Inferior parietal cortex (tissue), 1 donor: ENCODE data around the gene NAP1L4.

Experiments used
- DNase-seq: peaks from one replicate; pipeline ENCODE4 v3.0.0-alpha.2; 2016; ENCODE audit errors: extremely low spot score

The NAP1L4 gene

DNA sequence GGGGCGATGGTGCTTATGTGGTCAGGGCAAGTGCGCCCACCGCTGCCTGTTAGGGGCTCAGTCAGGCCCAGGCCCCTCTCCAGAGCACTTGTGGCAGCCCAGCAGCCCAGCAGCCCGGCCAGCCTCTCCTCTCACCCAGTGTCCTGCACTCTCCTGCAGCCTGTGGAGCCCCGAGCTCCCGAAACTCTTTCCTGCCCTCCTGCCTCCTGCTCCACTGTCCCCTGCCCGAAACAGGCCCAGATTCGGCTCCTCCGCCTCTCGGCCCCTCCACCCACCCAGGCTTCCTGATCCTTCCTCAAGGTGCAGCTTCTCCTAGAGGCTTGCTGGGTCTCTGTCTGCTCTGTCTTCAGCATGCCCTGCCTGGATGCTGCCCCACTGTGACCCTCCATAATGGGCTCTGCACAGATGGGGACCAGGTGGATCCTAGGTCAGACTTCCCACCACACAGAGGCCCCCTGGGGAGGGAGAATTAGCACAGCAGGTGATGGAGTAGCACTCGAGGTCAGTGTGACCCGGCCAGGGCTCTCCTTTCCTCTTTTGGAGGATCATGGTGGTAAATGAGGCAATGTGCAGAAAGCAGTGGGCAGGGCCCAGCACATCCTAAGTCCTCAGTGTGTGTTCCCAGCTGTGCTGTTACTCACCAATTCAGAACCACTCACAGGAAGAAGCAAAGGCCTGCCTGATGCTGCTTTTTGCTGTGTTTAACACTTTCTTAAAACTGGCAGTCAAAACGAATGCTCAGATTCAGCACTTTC, 18.6 kb upstream of the NAP1L4 start:
- no peak for DNase-seq

GRCh38 chr11:3010004-3010403, 17.9 kb upstream of the NAP1L4 start:
- DNase-seq: no peak

- no peak for DNase-seq
These were observed 17.4 kb upstream of the NAP1L4 start for GRCh38 chr11:3009481-3009880.

GRCh38 chr11:3008746-3009336, 16.7 kb upstream of the NAP1L4 start:
- DNase-seq: no peak

- DNase-seq: no peak
These were observed 15.4 kb upstream of the NAP1L4 start for GRCh38 chr11:3007404-3008010.

- DNase-seq: no peak
These were observed 14.6 kb upstream of the NAP1L4 start for GRCh38 chr11:3006505-3007260.

GRCh38 chr11:3004481-3004880, 12.4 kb upstream of the NAP1L4 start:
- DNase-seq: no peak

GRCh38 chr11:3003396-3004231, 11.5 kb upstream of the NAP1L4 start:
- DNase-seq: no peak

GRCh38 chr11:3002871-3003270, 10.7 kb upstream of the NAP1L4 start:
- no peak for DNase-seq

DNA sequence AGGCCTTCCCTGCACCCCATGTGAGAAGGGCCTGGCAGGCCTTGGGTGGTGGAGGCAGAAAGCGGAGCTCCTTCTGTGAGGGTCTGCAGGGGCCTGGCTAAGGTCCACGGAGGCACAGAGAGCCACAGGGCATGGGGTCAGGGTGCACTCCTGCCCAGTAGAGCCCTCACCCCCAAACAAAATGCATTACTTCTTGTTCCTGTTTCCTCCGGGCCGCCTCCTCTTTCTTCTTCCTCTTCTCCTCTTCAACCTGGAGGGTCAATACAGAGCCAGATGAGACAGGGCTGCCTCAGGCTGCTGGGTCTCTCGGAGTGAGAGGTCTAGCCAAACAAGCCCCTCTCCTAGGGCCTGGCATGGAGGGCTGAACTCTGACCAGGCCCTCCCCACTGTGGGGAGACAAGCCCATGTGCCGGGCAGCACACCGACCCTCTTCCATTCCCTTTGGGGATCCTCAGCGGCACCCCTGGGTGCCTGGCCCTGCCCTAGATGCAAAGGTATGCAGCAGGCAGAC, 10.3 kb upstream of the NAP1L4 start:
- DNase-seq: no peak

DNA sequence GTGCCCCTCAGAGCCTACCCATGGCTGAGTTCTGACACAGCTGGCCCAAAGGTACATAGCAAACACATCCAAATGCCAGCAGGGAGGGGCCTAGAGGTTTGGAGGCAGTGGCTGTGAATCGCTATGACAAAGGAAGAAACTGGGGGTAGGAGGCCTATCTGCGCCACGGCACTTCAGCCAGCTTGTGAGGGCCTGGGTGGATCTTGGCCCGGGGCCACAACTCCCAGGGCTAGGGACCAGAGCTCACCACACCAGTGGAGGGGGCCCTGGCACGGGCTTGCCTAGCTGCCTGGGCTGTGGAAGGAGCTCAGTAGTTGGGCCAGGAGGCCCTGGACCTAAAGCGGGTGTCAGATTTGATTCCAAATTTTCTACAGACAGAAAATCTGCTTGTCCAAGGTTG, 9.4 kb upstream of the NAP1L4 start:
- peak; percentile 54 for DNase-seq

GRCh38 chr11:3000032-3000961, 8.2 kb upstream of the NAP1L4 start:
- DNase-seq: peak; percentile 89

GRCh38 chr11:2999464-2999998, 7.4 kb upstream of the NAP1L4 start:
- no peak for DNase-seq

DNA sequence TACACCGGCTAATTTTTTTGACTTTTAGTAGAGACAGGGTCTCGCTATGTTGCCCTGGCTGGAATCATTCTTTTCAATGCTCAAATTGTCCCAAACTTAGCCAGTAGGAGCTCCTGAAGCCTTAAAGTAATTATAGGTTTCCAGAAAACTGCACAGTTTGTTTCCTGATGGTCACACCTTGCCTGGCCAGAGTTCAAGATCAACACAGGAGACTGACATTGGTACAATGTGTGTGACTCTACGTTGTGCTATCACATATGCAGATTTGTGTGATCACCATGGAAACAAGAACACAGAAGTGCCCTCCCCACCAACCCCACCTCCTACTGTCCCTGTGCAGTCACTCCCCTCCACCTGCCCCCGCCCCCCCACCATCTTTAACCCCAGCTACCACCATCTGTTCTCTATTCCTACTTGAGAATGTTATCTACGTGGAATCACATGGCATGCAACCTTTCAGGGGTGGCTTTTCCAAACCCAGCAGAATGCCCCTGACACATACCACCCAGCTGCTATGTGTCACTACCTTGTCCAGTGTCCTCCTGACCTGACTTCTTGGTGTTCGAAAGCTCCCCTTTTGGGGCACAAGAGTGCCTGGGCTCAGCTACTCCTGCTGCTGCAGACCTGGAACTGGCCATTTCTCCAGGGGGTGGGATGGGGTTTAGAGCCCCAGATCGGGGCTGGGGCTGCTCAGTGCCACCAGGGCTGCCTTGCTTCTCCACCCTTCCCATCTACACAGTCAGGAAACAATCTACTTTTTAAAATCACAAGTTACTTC, 6.1 kb upstream of the NAP1L4 start:
- no peak for DNase-seq

DNA sequence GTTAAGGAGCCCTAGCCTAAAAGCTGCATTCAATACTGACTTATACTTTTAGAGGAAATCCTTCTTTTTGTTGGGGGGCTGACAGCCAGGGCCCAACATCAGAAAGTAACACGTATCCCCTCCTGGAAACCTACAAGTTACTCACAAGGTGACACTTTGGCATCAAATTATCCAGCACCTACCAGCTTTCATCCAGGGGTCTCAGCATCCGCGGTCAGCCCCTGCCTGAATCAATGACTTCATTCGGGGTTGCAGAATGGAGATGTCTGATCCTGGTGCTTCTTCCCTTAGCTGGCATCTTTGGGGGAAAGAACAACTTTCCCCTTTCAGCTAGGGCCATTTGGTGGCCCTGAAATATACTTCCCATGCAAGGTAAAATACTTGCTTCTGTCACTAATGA, 5.3 kb upstream of the NAP1L4 start:
- no peak for DNase-seq

- DNase-seq: no peak
These were observed 4.8 kb upstream of the NAP1L4 start for GRCh38 chr11:2996976-2997375.

GRCh38 chr11:2995893-2996554, 3.9 kb upstream of the NAP1L4 start:
- no peak for DNase-seq

DNA sequence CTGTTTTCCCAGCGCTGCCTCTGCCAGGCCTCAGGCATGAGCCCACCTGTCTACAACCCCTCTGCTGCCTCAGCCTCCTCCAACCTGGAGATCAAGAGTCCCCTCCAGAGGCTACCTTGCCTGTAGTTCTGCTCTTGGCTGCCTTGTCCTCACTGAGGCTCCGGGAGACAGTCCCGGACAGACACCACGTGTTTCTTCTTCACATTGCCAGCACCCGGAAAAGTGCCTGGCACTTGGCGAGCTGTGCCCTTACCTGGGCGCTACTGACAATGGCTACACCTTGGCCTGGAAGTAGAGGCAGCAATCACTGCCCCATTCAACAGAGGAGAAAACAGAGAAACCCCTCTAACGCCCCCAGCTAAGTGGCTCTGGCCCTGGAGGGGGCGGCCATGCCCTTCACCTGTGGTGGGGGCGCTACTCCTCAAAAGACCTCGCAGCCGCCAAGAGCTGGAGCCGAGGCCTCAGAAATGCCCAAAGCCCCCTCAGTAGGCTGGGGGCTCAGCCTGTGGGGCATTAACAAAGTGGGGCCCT, 3.0 kb upstream of the NAP1L4 start:
- DNase-seq: no peak
